Keratinocyte (primary cell): ENCODE results near the gene SLX4.

ENCODE experiments used
- EZH2 ChIP-seq: IDR thresholded peaks from one replicate; pipeline ENCODE4 v1.6.1; 2012; ENCODE audit warnings: inconsistent platforms, mild to moderate bottlenecking, low read length, moderate library complexity
- TF ChIP-seq, protein P1 (sequence below), 3 experiments: IDR thresholded peaks in 1 of 3; conservative IDR thresholded peaks in 1 of 3; optimal IDR thresholded peaks in 1 of 3; 2 replicates in 2 of 3; 3 replicates in 1 of 3; pipeline versions ENCODE3 to v1.5.1; 2011; ENCODE audit warnings: low read length in 3 of 3, mild to moderate bottlenecking in 3 of 3, moderate library complexity in 2 of 3, control low read depth in 1 of 3, inconsistent platforms in 1 of 3; ENCODE audit not compliant: insufficient read depth in 2 of 3; ENCODE audit errors: extremely low read depth in 1 of 3

DNA sequence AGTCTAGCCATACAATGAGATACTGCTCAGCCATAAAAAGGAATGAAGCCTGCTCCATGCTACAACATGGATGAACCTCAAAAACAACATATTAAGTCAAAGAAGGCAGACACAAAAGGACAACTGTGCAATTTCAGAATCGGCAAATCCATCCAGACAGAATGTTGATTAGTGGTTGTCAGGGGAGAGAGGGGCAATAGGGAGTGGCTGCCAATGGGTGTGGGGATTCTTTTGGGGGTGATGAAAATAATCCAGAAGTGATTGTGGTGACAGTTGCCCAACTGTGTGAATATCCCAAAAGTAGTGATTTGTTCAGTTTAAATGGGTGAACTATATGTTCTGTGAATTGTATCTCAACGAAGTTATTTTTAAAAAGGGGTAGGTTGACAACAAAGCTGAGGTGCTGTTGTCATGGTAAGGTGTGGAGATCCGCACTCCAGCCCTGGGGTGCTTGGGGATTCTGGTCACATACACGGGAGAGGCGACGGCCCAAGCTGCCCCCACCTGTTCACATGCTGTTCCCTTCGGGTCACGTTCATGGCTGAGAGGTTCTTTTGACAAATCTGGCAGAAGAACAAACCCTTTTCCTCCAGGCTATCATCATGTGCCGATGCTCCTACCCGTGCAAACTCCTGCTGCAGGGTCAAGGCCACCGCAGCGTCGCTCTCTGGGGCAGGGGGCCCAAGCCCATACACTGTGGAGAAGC, 9.6 kb downstream of the SLX4 start:
- TF ChIP-seq, protein P1, sequence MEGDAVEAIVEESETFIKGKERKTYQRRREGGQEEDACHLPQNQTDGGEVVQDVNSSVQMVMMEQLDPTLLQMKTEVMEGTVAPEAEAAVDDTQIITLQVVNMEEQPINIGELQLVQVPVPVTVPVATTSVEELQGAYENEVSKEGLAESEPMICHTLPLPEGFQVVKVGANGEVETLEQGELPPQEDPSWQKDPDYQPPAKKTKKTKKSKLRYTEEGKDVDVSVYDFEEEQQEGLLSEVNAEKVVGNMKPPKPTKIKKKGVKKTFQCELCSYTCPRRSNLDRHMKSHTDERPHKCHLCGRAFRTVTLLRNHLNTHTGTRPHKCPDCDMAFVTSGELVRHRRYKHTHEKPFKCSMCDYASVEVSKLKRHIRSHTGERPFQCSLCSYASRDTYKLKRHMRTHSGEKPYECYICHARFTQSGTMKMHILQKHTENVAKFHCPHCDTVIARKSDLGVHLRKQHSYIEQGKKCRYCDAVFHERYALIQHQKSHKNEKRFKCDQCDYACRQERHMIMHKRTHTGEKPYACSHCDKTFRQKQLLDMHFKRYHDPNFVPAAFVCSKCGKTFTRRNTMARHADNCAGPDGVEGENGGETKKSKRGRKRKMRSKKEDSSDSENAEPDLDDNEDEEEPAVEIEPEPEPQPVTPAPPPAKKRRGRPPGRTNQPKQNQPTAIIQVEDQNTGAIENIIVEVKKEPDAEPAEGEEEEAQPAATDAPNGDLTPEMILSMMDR (optimal IDR thresholded peaks at IDR 0.05 in 1 of 3, IDR thresholded peaks at IDR 0.05 in 1 of 3, conservative IDR thresholded peaks at IDR 0.05 in 1 of 3; ENCODE audit: extremely low read depth in 1 of 3, insufficient read depth in 2 of 3, low read length in 3 of 3) = no peak
- TF ChIP-seq EZH2 = no peak
